ENCODE data around the gene SLC1A4.

Gene SLC1A4

GRCh38 chr2:65055422-65056214 is 66.4 kb downstream of the SLC1A4 start:
- no peak for DNase-seq

- peak; percentile 98 for DNase-seq
Measured at GRCh38 chr2:65056215-65057053, 67.2 kb downstream of the SLC1A4 start, which contains the start of gene CEP68. CEP68 (plus strand) TSS chr2:65056416; CDS start chr2:65069445, 13,029 bp downstream.

GRCh38 chr2:65057054-65057375 is 67.8 kb downstream of the SLC1A4 start:
- no peak for DNase-seq

DNA sequence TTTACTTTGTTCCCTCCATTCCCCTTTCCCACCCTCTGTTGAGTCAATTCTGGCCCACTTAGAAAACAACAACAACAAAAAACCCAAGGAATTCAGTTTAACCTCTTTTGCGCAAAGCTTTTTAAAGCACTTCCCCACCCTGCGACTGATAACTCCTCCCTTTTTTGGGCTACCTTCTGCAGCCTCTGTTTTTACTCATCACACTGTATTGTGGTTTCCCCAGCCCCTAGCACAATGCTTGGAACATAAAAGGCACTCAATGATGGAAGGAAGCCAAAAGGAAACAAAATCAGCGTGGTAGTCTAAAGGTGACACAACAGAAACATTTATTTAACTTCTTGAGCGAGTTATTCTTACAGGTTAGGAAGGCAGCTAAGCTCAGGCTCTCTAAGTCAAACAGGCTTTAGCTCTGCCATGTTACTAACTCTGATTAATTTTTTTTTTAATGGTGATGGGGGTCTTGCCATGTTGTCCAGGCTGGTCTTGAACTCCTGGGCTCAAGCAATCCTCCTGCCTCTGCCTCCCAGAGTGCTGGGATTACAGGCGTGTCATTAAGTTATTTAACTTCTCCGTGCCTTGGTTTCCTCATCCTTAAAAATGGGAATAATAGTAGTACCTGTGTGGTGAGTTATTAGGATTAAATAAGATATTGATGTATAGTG is 68.3 kb downstream of the SLC1A4 start:
- DNase-seq: no peak

DNA sequence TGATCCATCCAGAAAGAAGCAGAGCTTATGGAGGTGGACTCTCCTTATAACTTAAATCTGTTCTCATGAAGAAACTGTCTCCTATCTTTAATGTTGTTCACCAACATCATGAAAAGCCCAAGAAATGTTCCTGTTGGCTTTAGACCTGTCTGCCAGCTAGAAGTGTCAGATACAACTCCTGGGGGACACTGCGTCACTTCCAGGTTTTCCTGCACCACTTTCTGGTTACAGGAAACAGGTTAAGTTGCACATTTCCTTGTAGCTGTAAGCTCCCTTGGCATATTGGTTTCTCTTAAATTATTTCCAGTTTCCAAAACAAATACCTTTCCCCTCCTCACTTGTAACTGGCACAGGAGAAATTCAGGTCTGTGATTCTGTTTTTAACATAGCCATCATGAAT is 69.9 kb downstream of the SLC1A4 start:
- DNase-seq: peak; percentile 55

- DNase-seq: peak; percentile 15
Measured at GRCh38 chr2:65061146-65061909, 72.1 kb downstream of the SLC1A4 start.

DNA sequence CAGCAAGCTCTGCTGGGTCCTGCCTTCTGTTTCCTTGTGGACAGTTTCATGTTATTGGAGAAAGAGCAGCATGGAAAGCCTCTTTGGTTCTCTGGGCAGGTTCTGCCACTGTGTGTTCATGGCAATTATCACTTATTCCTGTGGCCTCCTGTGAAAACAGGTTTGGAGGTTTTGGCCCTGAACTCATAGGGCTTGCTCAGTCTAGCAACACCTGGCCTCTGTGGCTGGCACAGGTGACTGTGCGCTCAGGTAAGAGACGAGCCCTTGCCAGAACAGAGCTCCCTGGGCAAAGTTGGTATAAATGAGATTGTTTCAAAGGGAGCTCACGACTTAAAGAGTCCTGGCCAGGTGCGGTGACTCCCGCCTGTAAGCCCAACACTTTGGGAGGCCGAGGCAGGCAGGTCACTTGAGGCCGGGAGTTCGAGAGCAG is 72.7 kb downstream of the SLC1A4 start:
- peak; percentile 11 for DNase-seq

DNA sequence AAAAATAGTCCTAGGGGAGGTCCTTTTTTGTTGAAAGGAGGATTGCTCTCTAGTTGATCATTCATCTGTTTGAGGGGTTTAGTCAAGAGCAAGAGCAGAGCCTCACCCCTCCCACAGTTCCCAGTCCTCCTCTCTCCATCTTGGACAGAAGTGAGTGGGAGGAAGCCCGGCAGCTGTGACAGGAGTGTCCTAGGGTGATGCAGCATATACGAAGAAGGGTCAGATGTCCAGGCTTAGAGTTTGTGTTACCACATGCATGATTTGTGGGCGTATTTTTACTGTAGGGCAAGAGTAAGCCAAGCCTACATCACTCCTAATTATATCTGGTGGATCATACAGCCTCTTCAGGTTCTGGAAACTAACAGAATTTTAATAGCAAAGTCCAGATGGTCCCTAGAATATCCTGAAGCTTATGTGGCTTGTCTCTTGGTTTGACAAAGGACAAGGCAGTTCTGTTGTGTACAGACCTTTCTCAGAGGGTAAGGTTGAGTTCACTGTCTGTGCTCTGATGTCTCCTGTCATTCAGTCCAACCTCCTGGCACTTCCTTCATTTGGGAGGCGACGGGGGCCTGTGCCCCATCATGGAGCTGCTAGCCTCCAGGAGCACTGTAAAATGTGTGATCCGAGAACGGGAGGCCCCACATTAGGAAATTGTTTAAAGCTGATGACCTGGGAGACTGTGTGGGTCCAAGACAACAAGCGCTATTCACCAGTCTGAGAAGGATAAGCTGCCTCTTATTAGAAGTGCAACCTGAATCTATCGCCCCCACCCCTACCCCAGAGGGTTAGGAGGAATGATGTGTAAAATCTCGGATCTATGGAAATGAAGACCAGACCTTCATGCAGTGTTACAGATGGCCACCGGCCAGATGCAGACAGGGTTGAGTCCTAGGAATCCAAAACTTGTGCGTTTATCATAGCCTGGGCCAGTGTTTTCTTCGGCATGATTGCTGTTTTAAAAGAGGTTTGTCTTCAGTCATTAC is 73.9 kb downstream of the SLC1A4 start:
- peak; percentile 14 for DNase-seq

DNA sequence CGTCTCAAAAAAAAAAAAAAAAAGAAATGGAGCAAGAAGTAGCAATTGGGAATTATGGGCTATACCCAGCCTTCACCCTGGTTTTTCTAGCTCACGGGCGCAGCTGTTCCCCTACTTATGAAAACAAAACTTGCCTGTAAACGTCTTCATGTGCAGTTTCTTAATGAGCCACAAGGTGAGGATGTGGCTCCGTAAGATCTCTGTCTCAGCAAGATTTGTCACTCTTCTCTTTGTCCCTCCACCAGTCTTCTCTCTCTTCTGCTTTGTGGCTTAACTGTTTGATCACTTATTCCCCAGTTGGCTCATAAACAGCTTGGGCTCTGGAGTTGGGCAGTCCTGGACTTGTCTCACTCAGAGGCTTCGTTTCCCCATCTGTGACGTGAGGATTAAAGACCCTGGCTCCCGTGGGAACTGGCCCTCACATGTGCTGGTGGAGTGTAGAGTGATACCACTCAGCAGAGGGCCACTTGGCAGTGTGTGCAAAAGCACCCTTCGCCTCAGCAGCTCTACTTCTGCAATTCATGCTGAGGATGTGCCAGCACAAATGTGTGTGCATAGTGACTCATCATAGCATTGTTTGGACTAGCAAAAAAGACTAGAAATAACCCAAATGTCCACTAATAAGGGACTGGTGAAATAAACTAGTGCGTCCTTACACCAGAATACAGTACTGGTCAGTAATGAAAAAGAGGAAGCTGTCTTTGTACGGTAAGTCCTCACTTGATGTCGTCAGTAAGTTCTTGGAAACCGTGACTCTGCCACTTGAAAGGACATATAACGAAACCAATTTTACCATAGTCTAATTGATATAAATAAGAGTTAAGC is 75.7 kb downstream of the SLC1A4 start:
- DNase-seq: peak; percentile 70

GRCh38 chr2:65067806-65068553 is 78.8 kb downstream of the SLC1A4 start:
- DNase-seq: no peak

- peak; percentile 15 for DNase-seq
Measured at GRCh38 chr2:65069439-65069824, 80.2 kb downstream of the SLC1A4 start.

DNA sequence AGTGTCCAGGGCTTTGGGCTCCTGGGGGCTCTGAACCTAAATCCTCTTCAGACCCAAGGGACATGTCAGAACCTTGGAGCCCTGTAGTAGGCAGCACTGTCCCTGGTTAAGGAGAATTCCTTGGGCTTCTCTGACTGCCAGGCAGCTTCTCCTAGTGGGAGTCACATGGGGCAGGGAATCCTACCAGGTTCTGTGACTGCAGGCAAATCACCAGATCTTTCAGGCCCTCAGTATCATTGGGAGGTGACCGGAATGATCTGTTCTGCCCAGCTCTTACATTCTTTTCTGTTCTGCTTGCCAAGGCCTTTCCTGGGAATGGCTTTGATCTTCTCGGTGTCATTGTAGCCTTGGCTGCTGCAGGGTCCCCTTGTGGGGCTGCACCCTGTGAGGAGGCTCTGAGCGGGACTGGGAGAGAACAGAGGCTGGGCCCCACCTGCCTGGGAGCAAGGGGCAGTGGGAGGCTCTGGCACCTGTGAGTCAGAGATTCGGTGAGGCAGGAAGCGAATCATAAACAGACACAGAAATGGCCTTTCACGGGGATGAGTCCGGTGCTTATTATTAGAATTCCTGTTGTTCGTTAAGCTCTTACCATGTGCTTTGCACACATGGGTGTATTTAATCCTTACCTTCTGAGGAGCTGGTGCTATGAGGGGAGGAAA is 81.1 kb downstream of the SLC1A4 start:
- peak; percentile 18 for DNase-seq

DNA sequence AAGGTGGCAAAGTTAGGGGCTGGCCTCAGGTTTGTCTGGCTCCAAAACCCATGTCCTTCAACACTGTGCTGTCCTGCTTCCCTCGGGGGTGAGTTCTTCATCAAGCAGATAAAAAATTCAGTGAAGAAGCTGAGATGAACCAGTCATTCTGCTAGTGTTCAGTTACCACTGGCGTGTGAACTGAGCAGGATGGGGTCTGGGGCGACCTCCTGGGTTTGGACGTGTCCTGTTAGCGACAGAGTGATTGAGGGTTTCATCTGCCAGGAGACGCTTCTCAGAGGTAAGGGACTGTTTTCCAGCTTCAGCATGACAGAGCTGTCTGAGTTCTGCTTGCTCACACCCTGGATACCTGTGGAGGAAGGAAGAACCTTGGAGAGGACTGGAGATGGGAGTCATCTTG is 81.7 kb downstream of the SLC1A4 start:
- DNase-seq: no peak

DNA sequence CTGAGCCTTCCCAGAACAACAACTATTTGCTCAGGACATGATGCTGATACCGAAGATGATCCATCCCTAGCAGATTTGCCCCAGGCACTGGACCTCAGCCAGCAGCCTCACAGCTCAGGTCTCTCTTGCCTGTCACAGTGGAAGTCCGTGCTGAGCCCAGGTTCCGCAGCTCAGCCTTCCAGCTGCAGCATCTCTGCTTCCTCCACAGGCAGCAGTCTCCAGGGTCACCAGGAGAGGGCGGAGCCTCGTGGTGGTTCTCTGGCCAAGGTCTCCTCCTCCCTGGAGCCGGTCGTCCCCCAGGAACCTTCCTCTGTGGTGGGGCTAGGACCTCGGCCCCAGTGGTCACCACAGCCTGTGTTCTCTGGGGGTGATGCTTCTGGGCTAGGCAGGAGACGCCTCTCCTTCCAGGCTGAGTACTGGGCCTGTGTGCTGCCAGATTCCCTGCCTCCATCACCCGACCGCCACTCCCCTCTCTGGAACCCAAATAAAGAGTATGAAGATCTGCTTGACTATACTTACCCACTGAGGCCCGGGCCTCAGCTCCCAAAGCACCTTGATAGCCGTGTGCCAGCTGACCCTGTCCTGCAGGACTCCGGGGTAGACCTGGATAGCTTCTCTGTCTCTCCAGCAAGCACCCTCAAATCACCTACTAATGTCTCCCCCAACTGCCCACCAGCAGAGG is 82.4 kb downstream of the SLC1A4 start:
- peak; percentile 27 for DNase-seq

- peak; percentile 17 for DNase-seq
Measured at GRCh38 chr2:65072181-65072970, 83.2 kb downstream of the SLC1A4 start.

Data from femur (tissue), 1 donor.